Liver (tissue), 9 donors: ENCODE data around the gene DNAL4. TPM values are rescaled to one million over a fixed set of nuclear protein-coding genes. Genes with fewer than 3 reads are reported as not detected.

ENCODE experiments used
- DNase-seq: peaks from one replicate; pipeline ENCODE4 v3.0.0-alpha.2; 2017; ENCODE audit warnings: low spot score
- H3K27ac ChIP-seq, 2 donors: one replicate each; pipeline ENCODE4 v1.7.0; 2013; ENCODE audit warnings: inconsistent platforms in 2 of 2, low read length in 2 of 2, control low read depth in 1 of 2, low read depth in 1 of 2, mild to moderate bottlenecking in 1 of 2
- H3K27me3 ChIP-seq, 4 donors: one replicate each; pipeline versions ENCODE4 v1.6.1 to v1.7.0; 2013; ENCODE audit warnings: low read length in 3 of 4, inconsistent platforms in 1 of 4, mild to moderate bottlenecking in 1 of 4, moderate library complexity in 1 of 4; ENCODE audit not compliant: control insufficient read depth in 4 of 4, insufficient read depth in 4 of 4
- H3K36me3 ChIP-seq, 4 donors: one replicate each; pipeline versions ENCODE4 v1.6.1 to v1.7.0; 2013; ENCODE audit warnings: low read length in 3 of 4, mild to moderate bottlenecking in 3 of 4, low read depth in 1 of 4, moderate library complexity in 1 of 4; ENCODE audit not compliant: control insufficient read depth in 4 of 4, insufficient read depth in 3 of 4
- H3K4me1 ChIP-seq, 4 donors: one replicate each; pipeline versions ENCODE4 v1.6.1 to v1.7.0; 2013; ENCODE audit warnings: low read length in 3 of 4, mild to moderate bottlenecking in 3 of 4, moderate library complexity in 1 of 4; ENCODE audit not compliant: control insufficient read depth in 4 of 4, insufficient read depth in 4 of 4
- H3K4me3 ChIP-seq, 3 donors: one replicate each; pipeline versions ENCODE4 v1.6.1 to v1.7.0; 2013; ENCODE audit warnings: low read length in 3 of 3, control low read depth in 1 of 3, low read depth in 1 of 3, mild to moderate bottlenecking in 1 of 3
- H3K9ac ChIP-seq, 2 donors: one replicate each; pipeline ENCODE4 v1.7.0; 2013; ENCODE audit warnings: low read length in 2 of 2, mild to moderate bottlenecking in 2 of 2, moderate library complexity in 2 of 2, control low read depth in 1 of 2, low read depth in 1 of 2
- H3K9me3 ChIP-seq, 4 donors: one replicate each; pipeline versions ENCODE4 v1.6.1 to v1.7.0; 2013; ENCODE audit warnings: low read length in 3 of 4; ENCODE audit not compliant: control insufficient read depth in 4 of 4
- EGR1 ChIP-seq, 2 donors: IDR thresholded peaks; 2 replicates each; pipeline ENCODE4 v1.6.1; 2016 to 2018; ENCODE audit warnings: antibody characterized with exemption in 2 of 2, low read depth in 2 of 2
- FOXA1 ChIP-seq: IDR thresholded peaks from 2 replicates; pipeline ENCODE4 v1.6.1; 2016; ENCODE audit warnings: antibody characterized with exemption
- FOXA2 ChIP-seq: IDR thresholded peaks from 2 replicates; pipeline ENCODE4 v1.6.1; 2016; ENCODE audit warnings: antibody characterized with exemption
- GABPA ChIP-seq, 2 donors: IDR thresholded peaks in 1 of 2; conservative IDR thresholded peaks in 1 of 2; 2 replicates each; pipeline ENCODE4 v1.6.1; 2016; ENCODE audit warnings: antibody characterized with exemption in 2 of 2, mild to moderate bottlenecking in 1 of 2, moderate library complexity in 1 of 2
- HNF4A ChIP-seq, 2 donors: conservative IDR thresholded peaks; 2 replicates each; pipeline ENCODE4 v1.6.1; 2016; ENCODE audit warnings: antibody characterized with exemption in 2 of 2, mild to moderate bottlenecking in 2 of 2
- HNF4G ChIP-seq: IDR thresholded peaks from 2 replicates; pipeline ENCODE4 v1.6.1; 2016; ENCODE audit warnings: antibody characterized with exemption
- JUND ChIP-seq, 2 donors: IDR thresholded peaks; 2 replicates each; pipeline ENCODE4 v1.6.1; 2016; ENCODE audit warnings: antibody characterized with exemption in 2 of 2
- NR2F2 ChIP-seq: IDR thresholded peaks from 2 replicates; pipeline ENCODE4 v1.6.1; 2016; ENCODE audit warnings: antibody characterized with exemption
- RAD21 ChIP-seq, 2 donors: IDR thresholded peaks; 2 replicates each; pipeline ENCODE4 v1.6.1; 2016; ENCODE audit warnings: antibody characterized with exemption in 2 of 2, mild to moderate bottlenecking in 2 of 2
- RXRA ChIP-seq, 2 donors: IDR thresholded peaks; 2 replicates each; pipeline ENCODE4 v1.6.1; 2017 to 2018; ENCODE audit warnings: antibody characterized with exemption in 2 of 2, mild to moderate bottlenecking in 1 of 2
- SP1 ChIP-seq: IDR thresholded peaks from 2 replicates; pipeline ENCODE4 v1.6.1; 2018; ENCODE audit warnings: antibody characterized with exemption, mild to moderate bottlenecking
- TAF1 ChIP-seq: conservative IDR thresholded peaks from 2 replicates; pipeline ENCODE4 v1.6.1; 2016; ENCODE audit warnings: antibody characterized with exemption, mild to moderate bottlenecking
- YY1 ChIP-seq: IDR thresholded peaks from 2 replicates; pipeline ENCODE4 v1.6.1; 2016; ENCODE audit warnings: antibody characterized with exemption, mild to moderate bottlenecking
- WGBS: extraction: QIAGEN DNeasy Blood & Tissue Kit; methylation state at CpG from one replicate; pipeline ENCODE4 v1.1.7; 2013; 5-methylcytosine and 5-hydroxymethylcytosine counted together
- polyA plus RNA-seq, 2 donors: library from polyadenylated mRNA; stranded (reverse) in 1 of 2; unstranded in 1 of 2; fragments of 200-250 nt in 1 of 2; fragments of >200 nt in 1 of 2; fragmentation: Nextera tagmentation in 1 of 2; extraction: Ambion mirVana in 1 of 2; gene quantifications; one replicate each; pipeline versions ENCODE4 v1.2.1 to v1.2.3, GENCODE V29; 2013 to 2015
- total RNA-seq, 2 donors: library from RNA; depleted of rRNA; stranded (reverse); fragments of >200 nt; gene quantifications; one replicate each; pipeline ENCODE4 v1.2.3, GENCODE V29; 2014
- TF ChIP-seq, protein P1 (sequence below): IDR thresholded peaks from 2 replicates; pipeline ENCODE4 v1.6.1; 2016; ENCODE audit warnings: antibody characterized with exemption, mild to moderate bottlenecking
- TF ChIP-seq, protein P2 (sequence below): fragments of 150-350 bp; IDR thresholded peaks from 2 replicates; pipeline ENCODE4 v1.5.1; 2017; ENCODE audit warnings: improper control_type of control experiment, low read depth, low read length; ENCODE audit not compliant: missing input control
- TF ChIP-seq, protein P3 (sequence below): IDR thresholded peaks from 2 replicates; pipeline ENCODE4 v1.6.1; 2016; ENCODE audit warnings: antibody characterized with exemption
- TF ChIP-seq, protein P4 (sequence below): IDR thresholded peaks from 2 replicates; pipeline ENCODE4 v1.6.1; 2016; ENCODE audit warnings: antibody characterized with exemption
- donor health status: healthy.
- donor health status: healthy.
- donor health status: healthy.
- donor health status: healthy.
- donor health status: healthy.

DNAL4 gene
- total and polyA plus RNA-seq, 4 donors: 4.0 to 5.6 (median 4.9) TPM

DNA sequence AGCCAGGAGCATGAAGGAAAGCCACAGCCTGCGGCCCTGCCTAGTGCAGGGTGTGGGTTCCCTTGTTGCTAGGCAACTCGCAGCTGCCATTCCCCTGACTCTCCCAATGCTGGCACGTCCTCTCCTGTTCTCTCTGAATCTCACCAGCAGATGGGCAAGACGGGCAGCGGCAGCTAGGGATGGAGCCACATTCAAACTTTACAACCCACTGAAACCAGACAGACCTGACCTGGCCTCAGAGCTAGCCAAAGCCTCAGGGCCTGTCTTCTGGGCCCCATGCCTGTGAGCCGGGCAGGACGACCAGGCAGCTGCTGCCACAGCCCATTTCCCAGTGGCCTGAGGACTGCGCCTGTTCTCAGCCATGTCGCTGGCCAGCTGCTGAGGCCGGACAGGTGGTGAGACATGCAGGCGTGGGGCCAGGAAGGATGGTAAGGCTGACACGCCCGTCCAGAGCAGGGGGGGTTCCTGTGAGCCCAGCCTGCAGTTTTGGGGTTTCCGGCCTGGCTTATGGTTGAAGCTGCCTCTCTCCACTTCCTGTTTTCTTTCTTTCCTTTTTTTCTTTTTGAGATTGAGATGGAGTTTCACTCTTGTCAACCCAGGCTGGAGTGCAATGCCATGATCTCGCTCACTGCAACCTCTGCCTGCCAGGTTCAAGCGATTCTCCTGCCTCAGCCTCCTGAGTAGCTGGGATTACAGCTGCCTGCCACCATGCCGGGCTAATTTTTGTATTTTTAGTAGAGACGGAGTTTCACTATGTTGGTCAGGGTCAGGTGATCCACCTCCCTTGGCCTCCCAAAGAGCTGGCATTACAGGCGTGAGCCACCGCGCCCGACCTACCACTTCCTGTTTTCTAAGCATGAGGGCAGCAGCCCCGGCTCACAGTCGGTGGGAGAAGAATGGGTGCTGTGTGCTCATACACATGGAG is 42.3 kb downstream of the DNAL4 start:
- no peak overlapping the region for H3K4me3 ChIP-seq
- TF ChIP-seq SP1: no peak
- TF ChIP-seq, protein P1, sequence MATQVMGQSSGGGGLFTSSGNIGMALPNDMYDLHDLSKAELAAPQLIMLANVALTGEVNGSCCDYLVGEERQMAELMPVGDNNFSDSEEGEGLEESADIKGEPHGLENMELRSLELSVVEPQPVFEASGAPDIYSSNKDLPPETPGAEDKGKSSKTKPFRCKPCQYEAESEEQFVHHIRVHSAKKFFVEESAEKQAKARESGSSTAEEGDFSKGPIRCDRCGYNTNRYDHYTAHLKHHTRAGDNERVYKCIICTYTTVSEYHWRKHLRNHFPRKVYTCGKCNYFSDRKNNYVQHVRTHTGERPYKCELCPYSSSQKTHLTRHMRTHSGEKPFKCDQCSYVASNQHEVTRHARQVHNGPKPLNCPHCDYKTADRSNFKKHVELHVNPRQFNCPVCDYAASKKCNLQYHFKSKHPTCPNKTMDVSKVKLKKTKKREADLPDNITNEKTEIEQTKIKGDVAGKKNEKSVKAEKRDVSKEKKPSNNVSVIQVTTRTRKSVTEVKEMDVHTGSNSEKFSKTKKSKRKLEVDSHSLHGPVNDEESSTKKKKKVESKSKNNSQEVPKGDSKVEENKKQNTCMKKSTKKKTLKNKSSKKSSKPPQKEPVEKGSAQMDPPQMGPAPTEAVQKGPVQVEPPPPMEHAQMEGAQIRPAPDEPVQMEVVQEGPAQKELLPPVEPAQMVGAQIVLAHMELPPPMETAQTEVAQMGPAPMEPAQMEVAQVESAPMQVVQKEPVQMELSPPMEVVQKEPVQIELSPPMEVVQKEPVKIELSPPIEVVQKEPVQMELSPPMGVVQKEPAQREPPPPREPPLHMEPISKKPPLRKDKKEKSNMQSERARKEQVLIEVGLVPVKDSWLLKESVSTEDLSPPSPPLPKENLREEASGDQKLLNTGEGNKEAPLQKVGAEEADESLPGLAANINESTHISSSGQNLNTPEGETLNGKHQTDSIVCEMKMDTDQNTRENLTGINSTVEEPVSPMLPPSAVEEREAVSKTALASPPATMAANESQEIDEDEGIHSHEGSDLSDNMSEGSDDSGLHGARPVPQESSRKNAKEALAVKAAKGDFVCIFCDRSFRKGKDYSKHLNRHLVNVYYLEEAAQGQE: no peak
- no peak for TF ChIP-seq RAD21 (IDR thresholded peaks at IDR 0.05)
- TF ChIP-seq YY1: no peak
- TF ChIP-seq HNF4G: no peak
- TF ChIP-seq HNF4A (conservative IDR thresholded peaks at IDR 0.05): no peak
- TF ChIP-seq FOXA2: no peak
- TF ChIP-seq FOXA1: no peak
- TF ChIP-seq, protein P2, sequence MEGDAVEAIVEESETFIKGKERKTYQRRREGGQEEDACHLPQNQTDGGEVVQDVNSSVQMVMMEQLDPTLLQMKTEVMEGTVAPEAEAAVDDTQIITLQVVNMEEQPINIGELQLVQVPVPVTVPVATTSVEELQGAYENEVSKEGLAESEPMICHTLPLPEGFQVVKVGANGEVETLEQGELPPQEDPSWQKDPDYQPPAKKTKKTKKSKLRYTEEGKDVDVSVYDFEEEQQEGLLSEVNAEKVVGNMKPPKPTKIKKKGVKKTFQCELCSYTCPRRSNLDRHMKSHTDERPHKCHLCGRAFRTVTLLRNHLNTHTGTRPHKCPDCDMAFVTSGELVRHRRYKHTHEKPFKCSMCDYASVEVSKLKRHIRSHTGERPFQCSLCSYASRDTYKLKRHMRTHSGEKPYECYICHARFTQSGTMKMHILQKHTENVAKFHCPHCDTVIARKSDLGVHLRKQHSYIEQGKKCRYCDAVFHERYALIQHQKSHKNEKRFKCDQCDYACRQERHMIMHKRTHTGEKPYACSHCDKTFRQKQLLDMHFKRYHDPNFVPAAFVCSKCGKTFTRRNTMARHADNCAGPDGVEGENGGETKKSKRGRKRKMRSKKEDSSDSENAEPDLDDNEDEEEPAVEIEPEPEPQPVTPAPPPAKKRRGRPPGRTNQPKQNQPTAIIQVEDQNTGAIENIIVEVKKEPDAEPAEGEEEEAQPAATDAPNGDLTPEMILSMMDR: no peak
- TF ChIP-seq, protein P3, sequence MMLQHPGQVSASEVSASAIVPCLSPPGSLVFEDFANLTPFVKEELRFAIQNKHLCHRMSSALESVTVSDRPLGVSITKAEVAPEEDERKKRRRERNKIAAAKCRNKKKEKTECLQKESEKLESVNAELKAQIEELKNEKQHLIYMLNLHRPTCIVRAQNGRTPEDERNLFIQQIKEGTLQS: no peak
- no peak for TF ChIP-seq EGR1 (IDR thresholded peaks at IDR 0.05; ENCODE audit: low read depth in 2 of 2)
- TF ChIP-seq, protein P4, sequence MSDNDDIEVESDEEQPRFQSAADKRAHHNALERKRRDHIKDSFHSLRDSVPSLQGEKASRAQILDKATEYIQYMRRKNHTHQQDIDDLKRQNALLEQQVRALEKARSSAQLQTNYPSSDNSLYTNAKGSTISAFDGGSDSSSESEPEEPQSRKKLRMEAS: no peak
- no peak for TF ChIP-seq RXRA (IDR thresholded peaks at IDR 0.05)
- no peak for TF ChIP-seq TAF1
- TF ChIP-seq GABPA (IDR thresholded peaks at IDR 0.05 in 1 of 2, conservative IDR thresholded peaks at IDR 0.05 in 1 of 2): no peak
- H3K9me3 ChIP-seq: no peaks in the 10 kb centered on the region
- no peak for DNase-seq
- no peak overlapping the region for H3K9ac ChIP-seq
- H3K4me1 ChIP-seq: peaks cover 6 to 47% (median 13%) of the 10 kb centered on the region in 4 donors
- H3K27me3 ChIP-seq: no peaks in the 10 kb centered on the region
- peak overlapping the region; percentile 58 to 64 for H3K27ac ChIP-seq
- WGBS: 78% methylated on average over 24 of the region's 24 CpGs
- H3K36me3 ChIP-seq: peaks cover 19 to 42% (median 38%) of the 10 kb centered on the region in 4 donors

DNA sequence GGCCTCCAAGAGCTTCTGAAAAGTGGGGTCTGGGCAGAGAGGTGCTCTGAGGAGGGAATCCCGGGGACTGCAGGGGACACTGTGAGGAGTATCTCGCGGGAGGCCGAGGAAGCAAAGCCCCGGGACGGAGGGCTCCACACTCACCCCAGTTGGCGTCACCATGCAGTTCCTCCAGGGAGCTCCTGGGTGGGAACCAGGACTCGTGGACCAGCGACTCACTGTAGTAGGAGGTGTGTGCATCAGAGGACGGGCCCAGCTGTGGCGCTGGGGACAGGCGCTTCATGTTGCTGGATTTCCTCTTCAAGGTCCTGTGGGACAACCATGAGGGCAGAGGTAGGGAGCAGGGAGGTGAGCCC is 42.9 kb downstream of the DNAL4 start:
- DNase-seq: no peak
- no peak for TF ChIP-seq JUND (IDR thresholded peaks at IDR 0.05)
- TF ChIP-seq, protein P4: no peak
- TF ChIP-seq RXRA (IDR thresholded peaks at IDR 0.05): no peak
- TF ChIP-seq SP1: no peak
- TF ChIP-seq RAD21 (IDR thresholded peaks at IDR 0.05): no peak
- TF ChIP-seq, protein P3: no peak
- TF ChIP-seq NR2F2: no peak

More for the DNA sequence above, 42.9 kb downstream of the DNAL4 start:
- H3K4me3 ChIP-seq: no peak overlapping the region
- peaks cover 5 to 41% (median 12%) of the 10 kb centered on the region in 4 donors for H3K4me1 ChIP-seq
- peaks cover 19 to 46% (median 42%) of the 10 kb centered on the region in 4 donors for H3K36me3 ChIP-seq
- WGBS: 92% methylated on average over 12 of the region's 12 CpGs
- no peaks in the 10 kb centered on the region for H3K9me3 ChIP-seq
- H3K27me3 ChIP-seq: no peaks in the 10 kb centered on the region
- peak overlapping the region; percentile 48 to 58 for H3K27ac ChIP-seq
- no peak overlapping the region for H3K9ac ChIP-seq
